HCT116 (cell line): ENCODE measurements around the gene ERC2. TPM values are rescaled to one million over a fixed set of nuclear protein-coding genes. Genes with fewer than 3 reads are reported as not detected.

ENCODE experiments used
- ATAC-seq: fragments of 200-7000 bp; cut with Tn5 transposase; 2 replicates; pipeline ENCODE4 v1.9.1; 2020; ENCODE audit warnings: mild to moderate bottlenecking, moderate library complexity
- BruUV-seq: library from RNA; stranded (reverse); fragments of 400-500 nt; replicated peaks from 2 replicates; lab custom pipeline; 2021; lab: Mats Ljungman, UMichigan
- CTCF ChIA-PET: fragments of 300-600 bp; sonication (Branson Sonifier 250); formaldehyde crosslinking; loops from one replicate; lab custom pipeline; 2021; ENCODE audit warnings: antibody characterized with exemption; lab: Charles Lee
- POLR2A ChIA-PET: fragments of 300-600, 350-600 bp; sonication (Branson Sonifier 250); formaldehyde crosslinking; loops from one replicate; lab custom pipeline; 2021; ENCODE audit warnings: antibody characterized with exemption; lab: Charles Lee
- RAD21 ChIA-PET, 2 experiments: fragments of 300-600 bp; sonication (Branson Sonifier 250); formaldehyde crosslinking; loops; one replicate each; lab custom pipeline; 2023; ENCODE audit warnings: low total read pairs in 2 of 2; ENCODE audit not compliant: uncharacterized antibody in 2 of 2, unreplicated experiment in 2 of 2, low non-redundant PET in 1 of 2; lab: Charles Lee
- DNase-seq: peaks from one replicate; pipeline ENCODE4 v3.0.0-alpha.2; 2010; ENCODE audit warnings: low read depth, low spot score
- H2AFZ ChIP-seq: fragments of 200-600 bp; shearing (Covaris generic), sonication (generic); 2 replicates; pipeline ENCODE4 v1.6.1; 2017; ENCODE audit warnings: low read depth, mixed run types, mixed read lengths, antibody characterized with exemption, low read length; ENCODE audit not compliant: poor library complexity, severe bottlenecking
- H3K27ac ChIP-seq: 2 replicates; pipeline ENCODE4 v1.5.1; 2012; ENCODE audit warnings: low read depth, low read length
- H3K27me3 ChIP-seq: fragments of 200-600 bp; sonication (generic); 2 replicates; pipeline ENCODE4 v1.6.1; 2016; ENCODE audit warnings: mixed run types, low read length, mixed read lengths; ENCODE audit not compliant: insufficient read depth
- H3K36me3 ChIP-seq, 2 experiments: fragments of 200-500 bp in 1 of 2; fragments of 200-600 bp in 1 of 2; sonication (Bioruptor generic) in 1 of 2; sonication (generic) in 1 of 2; 2 replicates each; pipeline versions ENCODE4 v1.5.1 to v1.6.1; 2014 to 2016; ENCODE audit warnings: low read length in 2 of 2, inconsistent platforms in 1 of 2, mixed read lengths in 1 of 2, mixed run types in 1 of 2; ENCODE audit not compliant: insufficient read depth in 2 of 2, control insufficient read depth in 1 of 2
- H3K4me1 ChIP-seq, 2 experiments: fragments of 200-600 bp in 1 of 2; sonication (generic) in 1 of 2; 2 replicates each; pipeline versions ENCODE4 v1.5.1 to v1.6.1; 2012 to 2017; ENCODE audit warnings: low read length in 2 of 2, inconsistent platforms in 1 of 2, mild to moderate bottlenecking in 1 of 2, mixed read lengths in 1 of 2, mixed run types in 1 of 2, moderate library complexity in 1 of 2; ENCODE audit not compliant: insufficient read depth in 2 of 2, control insufficient read depth in 1 of 2
- H3K4me2 ChIP-seq: fragments of 200-600 bp; sonication (generic); 2 replicates; pipeline ENCODE4 v1.6.1; 2017; ENCODE audit warnings: mixed run types, low read length, mixed read lengths
- H3K4me3 ChIP-seq, 2 experiments: fragments of 200-600 bp in 1 of 2; sonication (generic) in 1 of 2; replicated peaks in 1 of 2; 2 replicates each; pipeline ENCODE4 v1.5.1; 2011 to 2016; ENCODE audit warnings: low read length in 2 of 2, control low read depth in 1 of 2, low read depth in 1 of 2, mild to moderate bottlenecking in 1 of 2, mixed read lengths in 1 of 2, mixed run types in 1 of 2
- H3K79me2 ChIP-seq: fragments of 200-600 bp; sonication (generic); 2 replicates; pipeline ENCODE4 v1.6.1; 2017; ENCODE audit warnings: mild to moderate bottlenecking, mixed run types, low read length, moderate library complexity, mixed read lengths; ENCODE audit not compliant: insufficient read depth
- H3K9ac ChIP-seq: fragments of 200-600 bp; sonication (generic); 2 replicates; pipeline ENCODE4 v1.6.1; 2016; ENCODE audit warnings: low read length, mixed read lengths
- H3K9me2 ChIP-seq: fragments of 200-600 bp; sonication (generic), shearing (Covaris generic); 2 replicates; pipeline ENCODE4 v1.6.1; 2017; ENCODE audit warnings: mixed run types, mild to moderate bottlenecking, moderate library complexity; ENCODE audit not compliant: insufficient read depth
- H3K9me3 ChIP-seq, 2 experiments: fragments of 200-500 bp in 1 of 2; fragments of 200-600 bp in 1 of 2; sonication (Bioruptor generic) in 1 of 2; sonication (generic) in 1 of 2; 2 replicates each; pipeline ENCODE4 v1.6.1; 2014 to 2017; ENCODE audit warnings: low read length in 2 of 2, mixed read lengths in 2 of 2, inconsistent platforms in 1 of 2, low read depth in 1 of 2, mild to moderate bottlenecking in 1 of 2, mixed run types in 1 of 2, moderate library complexity in 1 of 2; ENCODE audit not compliant: control insufficient read depth in 1 of 2, insufficient read depth in 1 of 2
- H4K20me1 ChIP-seq: fragments of 200-600 bp; sonication (generic), shearing (Covaris generic); 2 replicates; pipeline ENCODE4 v1.6.1; 2017; ENCODE audit warnings: mixed run types, mild to moderate bottlenecking, moderate library complexity; ENCODE audit not compliant: insufficient read depth
- CBX3 ChIP-seq: IDR thresholded peaks from 2 replicates; pipeline ENCODE4 v1.6.1; 2012; ENCODE audit warnings: low read depth
- CEBPB ChIP-seq: IDR thresholded peaks from 2 replicates; pipeline ENCODE4 v1.6.1; 2012; ENCODE audit warnings: low read depth
- ELF1 ChIP-seq: IDR thresholded peaks from 2 replicates; pipeline ENCODE4 v1.6.1; 2012; ENCODE audit warnings: low read depth, borderline replicate concordance
- EZH2phosphoT487 ChIP-seq: fragments of 200-600 bp; IDR thresholded peaks from 2 replicates; pipeline ENCODE4 v1.6.1; 2018; ENCODE audit warnings: antibody characterized with exemption, borderline replicate concordance
- FOSL1 ChIP-seq: IDR thresholded peaks from 2 replicates; pipeline ENCODE4 v1.6.1; 2012; ENCODE audit warnings: low read depth
- JUND ChIP-seq: IDR thresholded peaks from 2 replicates; pipeline ENCODE4 v1.6.1; 2012
- POLR2A ChIP-seq: IDR thresholded peaks from 2 replicates; pipeline ENCODE4 v1.7.0; 2011; ENCODE audit warnings: borderline replicate concordance; ENCODE audit not compliant: insufficient read depth, insufficient read length; ENCODE audit errors: extremely low read depth
- RAD21 ChIP-seq: IDR thresholded peaks from 2 replicates; pipeline ENCODE4 v1.6.1; 2012; ENCODE audit warnings: low read depth, mild to moderate bottlenecking
- SIN3A ChIP-seq: IDR thresholded peaks from 2 replicates; pipeline ENCODE4 v1.6.1; 2012; ENCODE audit warnings: low read depth
- SP1 ChIP-seq: IDR thresholded peaks from 2 replicates; pipeline ENCODE4 v1.6.1; 2012; ENCODE audit warnings: low read depth
- SRF ChIP-seq: IDR thresholded peaks from 2 replicates; pipeline ENCODE4 v1.6.1; 2012; ENCODE audit warnings: low read depth
- TCF7L2 ChIP-seq: IDR thresholded peaks from 2 replicates; pipeline ENCODE4 v1.7.0; 2011; ENCODE audit warnings: borderline replicate concordance, inconsistent platforms; ENCODE audit not compliant: insufficient read depth, insufficient read length; ENCODE audit errors: extremely low read depth
- ZFX ChIP-seq: fragments of 450-650 bp; IDR thresholded peaks from 2 replicates; pipeline ENCODE4 v1.6.1; 2017
- ZNF274 ChIP-seq: fragments of 200-500 bp; sonication (Bioruptor generic); IDR thresholded peaks from 2 replicates; pipeline ENCODE4 v1.6.1; 2014; ENCODE audit warnings: mild to moderate bottlenecking, low read depth, low read length, inconsistent platforms
- intact Hi-C: fragments of 100-400 bp; cut with micrococcal nuclease; formaldehyde crosslinking; loops from 2 replicates; pipeline ENCODE4 v1.10.0; 2022
- total RNA-seq: library from RNA; stranded (reverse); gene quantifications from one replicate; pipeline ENCODE4 v1.2.1, GENCODE V29; 2021; ENCODE audit not compliant: unreplicated experiment
- TF ChIP-seq, protein P1 (sequence below), 3 experiments: fragments of 200-600 bp in 1 of 3; sonication (generic) in 1 of 3; IDR thresholded peaks in 2 of 3; conservative IDR thresholded peaks in 1 of 3; 2 replicates each; pipeline ENCODE4 v1.5.1; 2012 to 2017; ENCODE audit warnings: low read depth in 2 of 3, low read length in 2 of 3, antibody characterized with exemption in 1 of 3, borderline replicate concordance in 1 of 3, control low read depth in 1 of 3, mild to moderate bottlenecking in 1 of 3, mixed read lengths in 1 of 3, mixed run types in 1 of 3, moderate library complexity in 1 of 3; ENCODE audit not compliant: insufficient read depth in 1 of 3
- TF ChIP-seq, protein P2 (sequence below): IDR thresholded peaks from 2 replicates; pipeline ENCODE4 v1.6.1; 2012; ENCODE audit warnings: low read depth
- TF ChIP-seq, protein P3 (sequence below): IDR thresholded peaks from 2 replicates; pipeline ENCODE4 v1.6.1; 2012
- TF ChIP-seq, protein P4 (sequence below): IDR thresholded peaks from 2 replicates; pipeline ENCODE4 v1.6.1; 2011; ENCODE audit warnings: mild to moderate bottlenecking, low read length, moderate library complexity; ENCODE audit not compliant: insufficient replicate concordance; ENCODE audit errors: extremely low read depth
- TF ChIP-seq, protein P5 (sequence below): IDR thresholded peaks from 2 replicates; pipeline ENCODE4 v1.6.1; 2012

The ERC2 gene
- total RNA-seq, 1 experiment from 2014 or later = not detected

DNA sequence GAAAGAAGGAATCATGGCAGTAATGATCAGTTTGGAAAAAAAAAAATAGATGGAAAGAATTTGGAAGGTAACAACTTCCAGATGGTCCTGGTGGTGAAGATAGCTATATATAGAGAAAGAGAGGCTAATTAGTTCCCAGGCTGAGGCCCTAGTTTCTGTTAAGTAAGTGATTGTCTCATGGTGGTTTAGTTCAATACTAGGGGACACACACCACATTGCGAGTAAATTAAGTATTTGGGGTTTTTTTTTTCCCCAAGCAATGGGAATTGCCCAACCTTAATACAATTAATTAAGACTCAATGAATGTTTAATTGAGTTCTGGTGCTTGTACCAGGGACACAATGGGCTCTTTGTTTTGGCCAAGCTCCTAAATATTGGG lies 837.4 kb downstream of the ERC2 start:
- Histone ChIP-seq H3K9ac (no peak overlapping the region), H3K9me3 (peaks cover 0 to 19% of the 10 kb centered on the region in 2 experiments; a peak in 2 of 4 replicates), H3K4me3 (no peak overlapping the region), H2AFZ (no peak overlapping the region), H3K4me1 (no peaks in the 10 kb centered on the region), H3K27me3 (no peaks in the 10 kb centered on the region), H4K20me1 (no peaks in the 10 kb centered on the region), H3K9me2 (no peaks in the 10 kb centered on the region), H3K79me2 (no peaks in the 10 kb centered on the region), H3K4me2 (no peak overlapping the region), H3K36me3 (no peaks in the 10 kb centered on the region), H3K27ac (no peak overlapping the region)
- TF ChIP-seq ELF1 (no peak), CEBPB (no peak), ZFX (no peak), RAD21 (no peak), JUND (no peak), CBX3 (no peak), SIN3A (no peak), EZH2phosphoT487 (no peak), SP1 (no peak), TCF7L2 (no peak), POLR2A (no peak), SRF (no peak), FOSL1 (no peak), ZNF274 (no peak)
- TF ChIP-seq, protein P1, sequence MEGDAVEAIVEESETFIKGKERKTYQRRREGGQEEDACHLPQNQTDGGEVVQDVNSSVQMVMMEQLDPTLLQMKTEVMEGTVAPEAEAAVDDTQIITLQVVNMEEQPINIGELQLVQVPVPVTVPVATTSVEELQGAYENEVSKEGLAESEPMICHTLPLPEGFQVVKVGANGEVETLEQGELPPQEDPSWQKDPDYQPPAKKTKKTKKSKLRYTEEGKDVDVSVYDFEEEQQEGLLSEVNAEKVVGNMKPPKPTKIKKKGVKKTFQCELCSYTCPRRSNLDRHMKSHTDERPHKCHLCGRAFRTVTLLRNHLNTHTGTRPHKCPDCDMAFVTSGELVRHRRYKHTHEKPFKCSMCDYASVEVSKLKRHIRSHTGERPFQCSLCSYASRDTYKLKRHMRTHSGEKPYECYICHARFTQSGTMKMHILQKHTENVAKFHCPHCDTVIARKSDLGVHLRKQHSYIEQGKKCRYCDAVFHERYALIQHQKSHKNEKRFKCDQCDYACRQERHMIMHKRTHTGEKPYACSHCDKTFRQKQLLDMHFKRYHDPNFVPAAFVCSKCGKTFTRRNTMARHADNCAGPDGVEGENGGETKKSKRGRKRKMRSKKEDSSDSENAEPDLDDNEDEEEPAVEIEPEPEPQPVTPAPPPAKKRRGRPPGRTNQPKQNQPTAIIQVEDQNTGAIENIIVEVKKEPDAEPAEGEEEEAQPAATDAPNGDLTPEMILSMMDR (IDR thresholded peaks at IDR 0.05 in 2 of 3, conservative IDR thresholded peaks at IDR 0.05 in 1 of 3; ENCODE audit: borderline replicate concordance in 1 of 3, insufficient read depth in 1 of 3, low read depth in 2 of 3, low read length in 2 of 3) = no peak
- TF ChIP-seq, protein P2, sequence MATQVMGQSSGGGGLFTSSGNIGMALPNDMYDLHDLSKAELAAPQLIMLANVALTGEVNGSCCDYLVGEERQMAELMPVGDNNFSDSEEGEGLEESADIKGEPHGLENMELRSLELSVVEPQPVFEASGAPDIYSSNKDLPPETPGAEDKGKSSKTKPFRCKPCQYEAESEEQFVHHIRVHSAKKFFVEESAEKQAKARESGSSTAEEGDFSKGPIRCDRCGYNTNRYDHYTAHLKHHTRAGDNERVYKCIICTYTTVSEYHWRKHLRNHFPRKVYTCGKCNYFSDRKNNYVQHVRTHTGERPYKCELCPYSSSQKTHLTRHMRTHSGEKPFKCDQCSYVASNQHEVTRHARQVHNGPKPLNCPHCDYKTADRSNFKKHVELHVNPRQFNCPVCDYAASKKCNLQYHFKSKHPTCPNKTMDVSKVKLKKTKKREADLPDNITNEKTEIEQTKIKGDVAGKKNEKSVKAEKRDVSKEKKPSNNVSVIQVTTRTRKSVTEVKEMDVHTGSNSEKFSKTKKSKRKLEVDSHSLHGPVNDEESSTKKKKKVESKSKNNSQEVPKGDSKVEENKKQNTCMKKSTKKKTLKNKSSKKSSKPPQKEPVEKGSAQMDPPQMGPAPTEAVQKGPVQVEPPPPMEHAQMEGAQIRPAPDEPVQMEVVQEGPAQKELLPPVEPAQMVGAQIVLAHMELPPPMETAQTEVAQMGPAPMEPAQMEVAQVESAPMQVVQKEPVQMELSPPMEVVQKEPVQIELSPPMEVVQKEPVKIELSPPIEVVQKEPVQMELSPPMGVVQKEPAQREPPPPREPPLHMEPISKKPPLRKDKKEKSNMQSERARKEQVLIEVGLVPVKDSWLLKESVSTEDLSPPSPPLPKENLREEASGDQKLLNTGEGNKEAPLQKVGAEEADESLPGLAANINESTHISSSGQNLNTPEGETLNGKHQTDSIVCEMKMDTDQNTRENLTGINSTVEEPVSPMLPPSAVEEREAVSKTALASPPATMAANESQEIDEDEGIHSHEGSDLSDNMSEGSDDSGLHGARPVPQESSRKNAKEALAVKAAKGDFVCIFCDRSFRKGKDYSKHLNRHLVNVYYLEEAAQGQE = no peak
- TF ChIP-seq, protein P3, sequence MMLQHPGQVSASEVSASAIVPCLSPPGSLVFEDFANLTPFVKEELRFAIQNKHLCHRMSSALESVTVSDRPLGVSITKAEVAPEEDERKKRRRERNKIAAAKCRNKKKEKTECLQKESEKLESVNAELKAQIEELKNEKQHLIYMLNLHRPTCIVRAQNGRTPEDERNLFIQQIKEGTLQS = no peak
- TF ChIP-seq, protein P4, sequence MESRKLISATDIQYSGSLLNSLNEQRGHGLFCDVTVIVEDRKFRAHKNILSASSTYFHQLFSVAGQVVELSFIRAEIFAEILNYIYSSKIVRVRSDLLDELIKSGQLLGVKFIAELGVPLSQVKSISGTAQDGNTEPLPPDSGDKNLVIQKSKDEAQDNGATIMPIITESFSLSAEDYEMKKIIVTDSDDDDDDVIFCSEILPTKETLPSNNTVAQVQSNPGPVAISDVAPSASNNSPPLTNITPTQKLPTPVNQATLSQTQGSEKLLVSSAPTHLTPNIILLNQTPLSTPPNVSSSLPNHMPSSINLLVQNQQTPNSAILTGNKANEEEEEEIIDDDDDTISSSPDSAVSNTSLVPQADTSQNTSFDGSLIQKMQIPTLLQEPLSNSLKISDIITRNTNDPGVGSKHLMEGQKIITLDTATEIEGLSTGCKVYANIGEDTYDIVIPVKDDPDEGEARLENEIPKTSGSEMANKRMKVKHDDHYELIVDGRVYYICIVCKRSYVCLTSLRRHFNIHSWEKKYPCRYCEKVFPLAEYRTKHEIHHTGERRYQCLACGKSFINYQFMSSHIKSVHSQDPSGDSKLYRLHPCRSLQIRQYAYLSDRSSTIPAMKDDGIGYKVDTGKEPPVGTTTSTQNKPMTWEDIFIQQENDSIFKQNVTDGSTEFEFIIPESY = no peak
- TF ChIP-seq, protein P5, sequence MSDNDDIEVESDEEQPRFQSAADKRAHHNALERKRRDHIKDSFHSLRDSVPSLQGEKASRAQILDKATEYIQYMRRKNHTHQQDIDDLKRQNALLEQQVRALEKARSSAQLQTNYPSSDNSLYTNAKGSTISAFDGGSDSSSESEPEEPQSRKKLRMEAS = no peak
- ChIA-PET CTCF (no interaction called here), RAD21 (no interaction called here), POLR2A (no interaction called here)
- DNase-seq (no peak), ATAC-seq (no peak)
- no TSS peak for BruUV-seq
- intact Hi-C loops = no loop called here
